HEK293 (cell line): ENCODE results near the gene WDR19.

Source experiments
- CTCF ChIA-PET: fragments of 350-600 bp; formaldehyde crosslinking; extraction: SDS; loops from one replicate; lab custom pipeline; 2021; ENCODE audit warnings: antibody characterized with exemption; lab: Yijun Ruan, JAX
- POLR2A ChIA-PET: fragments of 300-600 bp; formaldehyde crosslinking; extraction: SDS; loops from one replicate; lab custom pipeline; 2020; ENCODE audit warnings: antibody characterized with exemption, inconsistent platforms; lab: Yijun Ruan, JAX
- H3K27ac ChIP-seq: fragments of 200-500 bp; sonication (Bioruptor generic); 2 replicates; pipeline ENCODE4 v1.5.1; 2014; ENCODE audit warnings: low read depth, low read length, control low read depth, inconsistent platforms; ENCODE audit errors: extremely low read depth
- H3K36me3 ChIP-seq, 2 experiments: fragments of 200-500 bp in 1 of 2; sonication (Bioruptor generic) in 1 of 2; 1 replicate in 1 of 2; 2 replicates in 1 of 2; pipeline ENCODE4 v1.5.1; 2014 to 2017; ENCODE audit warnings: inconsistent platforms in 2 of 2, low read length in 2 of 2; ENCODE audit not compliant: control insufficient read depth in 2 of 2, insufficient read depth in 1 of 2
- H3K4me1 ChIP-seq: fragments of 200-500 bp; sonication (Bioruptor generic); 2 replicates; pipeline ENCODE4 v1.5.1; 2014; ENCODE audit warnings: mild to moderate bottlenecking, low read length, inconsistent platforms; ENCODE audit not compliant: control insufficient read depth, insufficient read depth
- H3K4me3 ChIP-seq: 2 replicates; pipeline ENCODE4 v1.5.1; 2011; ENCODE audit warnings: low read depth, mild to moderate bottlenecking, control low read depth, low read length, moderate library complexity
- H3K9me3 ChIP-seq: fragments of 200-500 bp; sonication (Bioruptor generic); 2 replicates; pipeline ENCODE4 v1.5.1; 2014; ENCODE audit warnings: low read depth, low read length, inconsistent platforms; ENCODE audit not compliant: control insufficient read depth, insufficient read depth
- EGR2 ChIP-seq: fragments of 450-650 bp; formaldehyde crosslinking; IDR thresholded peaks from 2 replicates; pipeline ENCODE4 v1.5.1; 2016; ENCODE audit warnings: low read depth, missing biosample characterization, missing genetic modification characterization
- HOXA7 ChIP-seq: sonication (generic); formaldehyde crosslinking; IDR thresholded peaks from 2 replicates; pipeline ENCODE4 v1.8.1; 2022; ENCODE audit warnings: missing genetic modification reagents, borderline replicate concordance
- ZNF112 ChIP-seq: fragments of 450-650 bp; formaldehyde crosslinking; IDR thresholded peaks from 2 replicates; pipeline ENCODE4 v1.5.0; 2017; ENCODE audit warnings: missing biosample characterization, missing genetic modification characterization
- ZNF133 ChIP-seq: fragments of 450-650 bp; formaldehyde crosslinking; IDR thresholded peaks from 2 replicates; pipeline ENCODE4 v1.5.1; 2016; ENCODE audit warnings: missing biosample characterization, missing genetic modification characterization
- ZNF184 ChIP-seq: fragments of 450-650 bp; IDR thresholded peaks from 2 replicates; pipeline ENCODE4 v1.5.1; 2018; ENCODE audit warnings: missing biosample characterization, mild to moderate bottlenecking, missing genetic modification characterization
- ZNF19 ChIP-seq: fragments of 450-650 bp; formaldehyde crosslinking; IDR thresholded peaks from 2 replicates; pipeline ENCODE4; 2016; ENCODE audit warnings: missing biosample characterization, missing genetic modification characterization, low read depth
- ZNF23 ChIP-seq: fragments of 450-650 bp; formaldehyde crosslinking; IDR thresholded peaks from 2 replicates; pipeline ENCODE4 v1.5.1; 2016; ENCODE audit warnings: missing biosample characterization, missing genetic modification characterization, borderline replicate concordance
- ZNF239 ChIP-seq: fragments of 450-650 bp; formaldehyde crosslinking; IDR thresholded peaks from 2 replicates; pipeline ENCODE4 v1.5.1; 2016; ENCODE audit warnings: missing biosample characterization, missing genetic modification characterization
- ZNF302 ChIP-seq: fragments of 450-650 bp; formaldehyde crosslinking; IDR thresholded peaks from 2 replicates; pipeline ENCODE4 v1.5.1; 2016; ENCODE audit warnings: missing biosample characterization, missing genetic modification characterization, low read depth
- ZNF404 ChIP-seq: fragments of 450-650 bp; formaldehyde crosslinking; IDR thresholded peaks from 2 replicates; pipeline ENCODE4 v1.5.1; 2017; ENCODE audit warnings: missing biosample characterization, missing genetic modification characterization
- ZNF473 ChIP-seq: fragments of 450-650 bp; formaldehyde crosslinking; IDR thresholded peaks from 2 replicates; pipeline ENCODE4 v1.5.1; 2017; ENCODE audit warnings: missing biosample characterization, missing genetic modification characterization
- ZNF549 ChIP-seq: fragments of 450-650 bp; IDR thresholded peaks from 2 replicates; pipeline ENCODE4 v1.5.1; 2018; ENCODE audit warnings: missing biosample characterization, missing genetic modification characterization, mild to moderate bottlenecking, inconsistent platforms, moderate library complexity
- ZNF639 ChIP-seq: fragments of 450-650 bp; formaldehyde crosslinking; IDR thresholded peaks from 2 replicates; pipeline ENCODE4 v1.5.1; 2016; ENCODE audit warnings: missing biosample characterization, missing genetic modification characterization
- ZNF837 ChIP-seq: fragments of 450-650 bp; formaldehyde crosslinking; IDR thresholded peaks from 2 replicates; pipeline ENCODE4 v1.5.1; 2016; ENCODE audit warnings: missing biosample characterization, missing genetic modification characterization
- TF ChIP-seq, protein P1 (sequence below): fragments of 450-650 bp; formaldehyde crosslinking; IDR thresholded peaks from 2 replicates; pipeline ENCODE4 v1.5.1; 2017; ENCODE audit warnings: missing biosample characterization, mild to moderate bottlenecking, missing genetic modification characterization, moderate library complexity
- TF ChIP-seq, protein P2 (sequence below): sonication (generic); formaldehyde crosslinking; IDR thresholded peaks from 2 replicates; pipeline ENCODE4 v1.8.1; 2022; ENCODE audit warnings: mild to moderate bottlenecking, moderate library complexity, missing genetic modification reagents
- TF ChIP-seq, protein P3 (sequence below): fragments of 450-650 bp; formaldehyde crosslinking; IDR thresholded peaks from 2 replicates; pipeline ENCODE4 v1.5.1; 2016; ENCODE audit warnings: missing biosample characterization, missing genetic modification characterization
- TF ChIP-seq, protein P4 (sequence below): fragments of 450-650 bp; formaldehyde crosslinking; conservative IDR thresholded peaks from 2 replicates; pipeline ENCODE4 v1.5.1; 2016; ENCODE audit warnings: low read depth, missing biosample characterization, missing genetic modification characterization

Gene WDR19

GRCh38 chr4:39166177-39166576, 16.2 kb upstream of the WDR19 start (continued):
- TF ChIP-seq ZNF473 (tag by site-specific recombination) (no peak), ZNF23 (no peak), ZNF639 (tag by site-specific recombination) (no peak)
- TF ChIP-seq, protein P1, sequence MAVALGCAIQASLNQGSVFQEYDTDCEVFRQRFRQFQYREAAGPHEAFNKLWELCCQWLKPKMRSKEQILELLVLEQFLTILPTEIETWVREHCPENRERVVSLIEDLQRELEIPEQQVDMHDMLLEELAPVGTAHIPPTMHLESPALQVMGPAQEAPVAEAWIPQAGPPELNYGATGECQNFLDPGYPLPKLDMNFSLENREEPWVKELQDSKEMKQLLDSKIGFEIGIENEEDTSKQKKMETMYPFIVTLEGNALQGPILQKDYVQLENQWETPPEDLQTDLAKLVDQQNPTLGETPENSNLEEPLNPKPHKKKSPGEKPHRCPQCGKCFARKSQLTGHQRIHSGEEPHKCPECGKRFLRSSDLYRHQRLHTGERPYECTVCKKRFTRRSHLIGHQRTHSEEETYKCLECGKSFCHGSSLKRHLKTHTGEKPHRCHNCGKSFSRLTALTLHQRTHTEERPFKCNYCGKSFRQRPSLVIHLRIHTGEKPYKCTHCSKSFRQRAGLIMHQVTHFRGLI (tag by site-specific recombination), result no peak

GRCh38 chr4:39166669-39167068, 15.7 kb upstream of the WDR19 start:
- CTCF ChIA-PET, result interaction anchor here (1.1 kb wide), 1 partner anchor 306 kb away, joined by 3 read pairs; no protein-coding TSS in a partner anchor
- Histone ChIP-seq H3K27ac (no peak overlapping the region), H3K4me1 (no peaks in the 10 kb centered on the region), H3K36me3 (no peaks in the 10 kb centered on the region), H3K9me3 (no peaks in the 10 kb centered on the region), H3K4me3 (no peak overlapping the region)
- POLR2A ChIA-PET, result no interaction called here
- TF ChIP-seq ZNF19 (tag by site-specific recombination) (no peak), ZNF112 (tag by site-specific recombination) (no peak), ZNF302 (tag by site-specific recombination) (no peak), ZNF133 (no peak), HOXA7 (CRISPR knock-in tag) (no peak), ZNF404 (tag by site-specific recombination) (no peak)

GRCh38 chr4:39169426-39169825, 12.9 kb upstream of the WDR19 start:
- ChIA-PET POLR2A (no interaction called here), CTCF (interaction anchor here (0.6 kb wide), 1 partner anchor 181 kb away, joined by 3 read pairs; no protein-coding TSS in a partner anchor)
- Histone ChIP-seq H3K4me3 (no peak overlapping the region), H3K9me3 (no peaks in the 10 kb centered on the region), H3K36me3 (no peaks in the 10 kb centered on the region), H3K4me1 (no peaks in the 10 kb centered on the region), H3K27ac (no peak overlapping the region)
- TF ChIP-seq, protein P2, sequence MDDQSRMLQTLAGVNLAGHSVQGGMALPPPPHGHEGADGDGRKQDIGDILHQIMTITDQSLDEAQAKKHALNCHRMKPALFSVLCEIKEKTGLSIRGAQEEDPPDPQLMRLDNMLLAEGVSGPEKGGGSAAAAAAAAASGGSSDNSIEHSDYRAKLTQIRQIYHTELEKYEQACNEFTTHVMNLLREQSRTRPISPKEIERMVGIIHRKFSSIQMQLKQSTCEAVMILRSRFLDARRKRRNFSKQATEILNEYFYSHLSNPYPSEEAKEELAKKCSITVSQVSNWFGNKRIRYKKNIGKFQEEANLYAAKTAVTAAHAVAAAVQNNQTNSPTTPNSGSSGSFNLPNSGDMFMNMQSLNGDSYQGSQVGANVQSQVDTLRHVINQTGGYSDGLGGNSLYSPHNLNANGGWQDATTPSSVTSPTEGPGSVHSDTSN, result no peak
- TF ChIP-seq EGR2 (no peak), ZNF549 (tag by site-specific recombination) (no peak)
- TF ChIP-seq, protein P3, sequence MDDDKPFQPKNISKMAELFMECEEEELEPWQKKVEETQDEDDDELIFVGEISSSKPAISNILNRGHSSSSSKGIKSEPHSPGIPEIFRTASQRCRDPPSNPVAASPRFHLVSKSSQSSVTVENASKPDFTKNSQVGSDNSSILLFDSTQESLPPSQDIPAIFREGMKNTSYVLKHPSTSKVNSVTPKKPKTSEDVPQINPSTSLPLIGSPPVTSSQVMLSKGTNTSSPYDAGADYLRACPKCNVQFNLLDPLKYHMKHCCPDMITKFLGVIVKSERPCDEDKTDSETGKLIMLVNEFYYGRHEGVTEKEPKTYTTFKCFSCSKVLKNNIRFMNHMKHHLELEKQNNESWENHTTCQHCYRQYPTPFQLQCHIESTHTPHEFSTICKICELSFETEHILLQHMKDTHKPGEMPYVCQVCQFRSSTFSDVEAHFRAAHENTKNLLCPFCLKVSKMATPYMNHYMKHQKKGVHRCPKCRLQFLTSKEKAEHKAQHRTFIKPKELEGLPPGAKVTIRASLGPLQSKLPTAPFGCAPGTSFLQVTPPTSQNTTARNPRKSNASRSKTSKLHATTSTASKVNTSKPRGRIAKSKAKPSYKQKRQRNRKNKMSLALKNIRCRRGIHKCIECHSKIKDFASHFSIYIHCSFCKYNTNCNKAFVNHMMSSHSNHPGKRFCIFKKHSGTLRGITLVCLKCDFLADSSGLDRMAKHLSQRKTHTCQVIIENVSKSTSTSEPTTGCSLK (tag by site-specific recombination), result no peak

DNA sequence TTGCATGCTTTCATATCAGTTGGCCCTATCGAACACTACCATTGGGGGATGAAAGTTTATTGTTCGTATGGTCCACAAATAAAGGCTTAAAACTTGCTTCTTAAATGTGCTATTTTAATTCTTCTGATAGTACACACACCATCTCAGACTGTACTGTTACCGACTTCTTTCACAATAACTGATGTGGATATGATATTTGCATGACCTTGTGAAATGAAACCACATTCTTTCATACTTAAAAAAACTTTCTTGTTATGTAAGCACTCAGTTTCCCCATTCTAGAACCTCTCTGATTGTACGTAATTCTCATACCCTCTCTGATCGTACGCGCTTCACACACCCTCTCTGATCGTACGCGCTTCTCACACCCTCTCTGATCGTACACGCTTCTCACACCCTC, 12.0 kb upstream of the WDR19 start:
- H3K4me3 ChIP-seq, result no peak overlapping the region
- no peaks in the 10 kb centered on the region for H3K36me3 ChIP-seq
- POLR2A ChIA-PET, result no interaction called here
- CTCF ChIA-PET, result no interaction called here
- no peaks in the 10 kb centered on the region for H3K9me3 ChIP-seq
- H3K4me1 ChIP-seq, result no peaks in the 10 kb centered on the region
- H3K27ac ChIP-seq, result no peak overlapping the region
- TF ChIP-seq ZNF239 (tag by site-specific recombination) (no peak), ZNF184 (no peak), ZNF837 (no peak)
- TF ChIP-seq, protein P4, sequence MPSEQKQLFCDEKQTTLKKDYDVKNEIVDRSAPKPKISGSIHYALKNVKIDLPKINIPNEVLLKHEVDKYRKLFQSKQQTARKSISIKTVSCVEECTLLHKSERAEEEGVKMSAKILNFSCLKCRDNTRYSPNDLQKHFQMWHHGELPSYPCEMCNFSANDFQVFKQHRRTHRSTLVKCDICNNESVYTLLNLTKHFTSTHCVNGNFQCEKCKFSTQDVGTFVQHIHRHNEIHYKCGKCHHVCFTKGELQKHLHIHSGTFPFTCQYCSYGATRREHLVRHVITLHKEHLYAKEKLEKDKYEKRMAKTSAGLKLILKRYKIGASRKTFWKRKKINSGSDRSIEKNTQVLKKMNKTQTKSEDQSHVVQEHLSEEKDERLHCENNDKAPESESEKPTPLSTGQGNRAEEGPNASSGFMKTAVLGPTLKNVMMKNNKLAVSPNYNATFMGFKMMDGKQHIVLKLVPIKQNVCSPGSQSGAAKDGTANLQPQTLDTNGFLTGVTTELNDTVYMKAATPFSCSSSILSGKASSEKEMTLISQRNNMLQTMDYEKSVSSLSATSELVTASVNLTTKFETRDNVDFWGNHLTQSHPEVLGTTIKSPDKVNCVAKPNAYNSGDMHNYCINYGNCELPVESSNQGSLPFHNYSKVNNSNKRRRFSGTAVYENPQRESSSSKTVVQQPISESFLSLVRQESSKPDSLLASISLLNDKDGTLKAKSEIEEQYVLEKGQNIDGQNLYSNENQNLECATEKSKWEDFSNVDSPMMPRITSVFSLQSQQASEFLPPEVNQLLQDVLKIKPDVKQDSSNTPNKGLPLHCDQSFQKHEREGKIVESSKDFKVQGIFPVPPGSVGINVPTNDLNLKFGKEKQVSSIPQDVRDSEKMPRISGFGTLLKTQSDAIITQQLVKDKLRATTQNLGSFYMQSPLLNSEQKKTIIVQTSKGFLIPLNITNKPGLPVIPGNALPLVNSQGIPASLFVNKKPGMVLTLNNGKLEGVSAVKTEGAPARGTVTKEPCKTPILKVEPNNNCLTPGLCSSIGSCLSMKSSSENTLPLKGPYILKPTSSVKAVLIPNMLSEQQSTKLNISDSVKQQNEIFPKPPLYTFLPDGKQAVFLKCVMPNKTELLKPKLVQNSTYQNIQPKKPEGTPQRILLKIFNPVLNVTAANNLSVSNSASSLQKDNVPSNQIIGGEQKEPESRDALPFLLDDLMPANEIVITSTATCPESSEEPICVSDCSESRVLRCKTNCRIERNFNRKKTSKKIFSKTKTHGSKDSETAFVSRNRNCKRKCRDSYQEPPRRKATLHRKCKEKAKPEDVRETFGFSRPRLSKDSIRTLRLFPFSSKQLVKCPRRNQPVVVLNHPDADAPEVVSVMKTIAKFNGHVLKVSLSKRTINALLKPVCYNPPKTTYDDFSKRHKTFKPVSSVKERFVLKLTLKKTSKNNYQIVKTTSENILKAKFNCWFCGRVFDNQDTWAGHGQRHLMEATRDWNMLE (tag by site-specific recombination), result no peak
- TF ChIP-seq, protein P1 (tag by site-specific recombination), result no peak
